ENCODE measurements around the gene VTI1A. TPM values are rescaled to one million over a fixed set of nuclear protein-coding genes. Genes with fewer than 3 reads are reported as not detected.

VTI1A gene
- total RNA-seq, 1 donor from 2014 or later, result 39.4 TPM

GRCh38 chr10:112765717-112766235 is 318.8 kb downstream of the VTI1A start:
- peaks cover 2% of the 10 kb centered on the region for H3K36me3 Mint-ChIP-seq (ENCODE audit: insufficient read depth)
- no peak for TF ChIP-seq CTCF (IDR thresholded peaks at IDR 0.05; ENCODE audit: unreplicated experiment)
- peaks cover 26% of the 10 kb centered on the region for H3K4me1 Mint-ChIP-seq (ENCODE audit: low read depth)
- H3K4me3 Mint-ChIP-seq (ENCODE audit: low read depth), result no peak overlapping the region
- no peaks in the 10 kb centered on the region for H3K9me3 Mint-ChIP-seq (ENCODE audit: low read depth)
- H3K27ac Mint-ChIP-seq, result no peak overlapping the region
- DNase-seq (ENCODE audit: low spot score, unreplicated experiment), result no peak
- no peaks in the 10 kb centered on the region for H3K27me3 Mint-ChIP-seq

GRCh38 chr10:112766636-112767035 is 319.6 kb downstream of the VTI1A start:
- Mint-ChIP-seq H3K9me3 (ENCODE audit: low read depth) (no peaks in the 10 kb centered on the region), H3K4me3 (ENCODE audit: low read depth) (no peak overlapping the region), H3K27ac (no peak overlapping the region), H3K4me1 (ENCODE audit: low read depth) (peaks cover 19% of the 10 kb centered on the region), H3K36me3 (ENCODE audit: insufficient read depth) (peaks cover 9% of the 10 kb centered on the region), H3K27me3 (no peaks in the 10 kb centered on the region)
- no peak for TF ChIP-seq CTCF (IDR thresholded peaks at IDR 0.05; ENCODE audit: unreplicated experiment)
- no peak for DNase-seq (ENCODE audit: low spot score, unreplicated experiment)

GRCh38 chr10:112767156-112767555 is 320.1 kb downstream of the VTI1A start:
- Mint-ChIP-seq H3K4me1 (ENCODE audit: low read depth) (peaks cover 15% of the 10 kb centered on the region), H3K4me3 (ENCODE audit: low read depth) (no peak overlapping the region), H3K36me3 (ENCODE audit: insufficient read depth) (peaks cover 13% of the 10 kb centered on the region), H3K27me3 (no peaks in the 10 kb centered on the region), H3K27ac (no peak overlapping the region), H3K9me3 (ENCODE audit: low read depth) (peaks cover 2% of the 10 kb centered on the region)
- DNase-seq (ENCODE audit: low spot score, unreplicated experiment), result no peak
- TF ChIP-seq CTCF (IDR thresholded peaks at IDR 0.05; ENCODE audit: unreplicated experiment), result no peak

GRCh38 chr10:112768121-112768520 is 321.1 kb downstream of the VTI1A start:
- no peaks in the 10 kb centered on the region for H3K27me3 Mint-ChIP-seq
- no peak for TF ChIP-seq CTCF (IDR thresholded peaks at IDR 0.05; ENCODE audit: unreplicated experiment)
- H3K36me3 Mint-ChIP-seq (ENCODE audit: insufficient read depth), result peaks cover 18% of the 10 kb centered on the region
- H3K4me1 Mint-ChIP-seq (ENCODE audit: low read depth), result peaks cover 11% of the 10 kb centered on the region
- DNase-seq (ENCODE audit: low spot score, unreplicated experiment), result no peak
- H3K27ac Mint-ChIP-seq, result peak overlapping the region; percentile 80
- H3K4me3 Mint-ChIP-seq (ENCODE audit: low read depth), result no peak overlapping the region
- H3K9me3 Mint-ChIP-seq (ENCODE audit: low read depth), result peaks cover 7% of the 10 kb centered on the region

- Mint-ChIP-seq H3K4me1 (ENCODE audit: low read depth) (peaks cover 18% of the 10 kb centered on the region), H3K27ac (no peak overlapping the region), H3K9me3 (ENCODE audit: low read depth) (peaks cover 7% of the 10 kb centered on the region), H3K36me3 (ENCODE audit: insufficient read depth) (peaks cover 18% of the 10 kb centered on the region), H3K4me3 (ENCODE audit: low read depth) (no peak overlapping the region), H3K27me3 (no peaks in the 10 kb centered on the region)
- DNase-seq (ENCODE audit: low spot score, unreplicated experiment), result no peak
- TF ChIP-seq CTCF (IDR thresholded peaks at IDR 0.05; ENCODE audit: unreplicated experiment), result no peak
Measured at GRCh38 chr10:112769081-112769480, 322.1 kb downstream of the VTI1A start.
